Esophagus muscularis mucosa (tissue), 4 donors: ENCODE results near the gene YKT6. TPM values are rescaled to one million over a fixed set of nuclear protein-coding genes. Genes with fewer than 3 reads are reported as not detected.
"Not testable (repeated sequence)": the region's sequence is repeated elsewhere in the genome, so short reads cannot be mapped to it uniquely, and the experiment has no call there.

Source experiments
- DNase-seq: peaks from one replicate; pipeline ENCODE4 v3.0.0-alpha.2; 2017; ENCODE audit errors: extremely low spot score
- H3K27ac ChIP-seq, 4 donors: fragments of 200-600 bp; sonication (generic); replicated peaks in 1 of 4; 1 replicate in 3 of 4; 2 replicates in 1 of 4; pipeline ENCODE4 v1.5.1; 2016 to 2019; ENCODE audit warnings: mild to moderate bottlenecking in 1 of 4
- H3K27me3 ChIP-seq, 4 donors: fragments of 200-600 bp; sonication (generic); one replicate each; pipeline versions ENCODE4 v1.5.1 to v1.6.0; 2016 to 2019
- H3K36me3 ChIP-seq, 4 donors: fragments of 200-600 bp; sonication (generic); one replicate each; pipeline ENCODE4 v1.5.1; 2016 to 2019
- H3K4me1 ChIP-seq, 4 donors: fragments of 200-600 bp; sonication (generic); one replicate each; pipeline ENCODE4 v1.5.1; 2016 to 2019
- H3K4me3 ChIP-seq, 4 donors: fragments of 200-600 bp; sonication (generic); 1 replicate in 2 of 4; 2 replicates in 2 of 4; pipeline ENCODE4 v1.5.1; 2016 to 2019; ENCODE audit warnings: mild to moderate bottlenecking in 4 of 4, moderate library complexity in 1 of 4
- H3K9me3 ChIP-seq, 4 donors: fragments of 200-600 bp; sonication (generic); 1 replicate in 3 of 4; 2 replicates in 1 of 4; pipeline ENCODE4 v1.5.1; 2016 to 2019
- EP300 ChIP-seq: sonication (generic); formaldehyde crosslinking; IDR thresholded peaks from one replicate; pipeline ENCODE4 v1.6.1; 2017; ENCODE audit warnings: antibody characterized with exemption
- POLR2A ChIP-seq: fragments of 450-650 bp; IDR thresholded peaks from one replicate; pipeline ENCODE4 v1.6.1; 2017; ENCODE audit warnings: antibody characterized with exemption, moderate library complexity, mild to moderate bottlenecking, low read depth
- POLR2AphosphoS5 ChIP-seq, 2 donors: sonication (generic); formaldehyde crosslinking; IDR thresholded peaks; one replicate each; pipeline ENCODE4 v1.6.1; 2017; ENCODE audit warnings: antibody characterized with exemption in 2 of 2
- WGBS: methylation state at CpG from one replicate; pipeline ENCODE4 v1.1.5; 2018; 5-methylcytosine and 5-hydroxymethylcytosine counted together
- intact Hi-C: fragments of 100-400 bp; cut with DNase I; formaldehyde crosslinking; loops from one replicate; pipeline ENCODE4 v1.15.1; 2023
- total RNA-seq, 4 donors: library from RNA; depleted of rRNA; stranded (reverse); fragments of >200 nt; gene quantifications; one replicate each; pipeline versions ENCODE4 v1.1.0 to v1.2.1, GENCODE V29; 2016
- TF ChIP-seq, protein P1 (sequence below), 3 experiments: fragments of 200-600 bp in 2 of 3; fragments of 450-650 bp in 1 of 3; sonication (generic) in 2 of 3; IDR thresholded peaks; one replicate each; pipeline ENCODE4 v1.5.1; 2017 to 2019; ENCODE audit warnings: antibody characterized with exemption in 3 of 3, mild to moderate bottlenecking in 2 of 3, moderate library complexity in 1 of 3

The YKT6 gene
- total RNA-seq, 4 donors from 2014 or later = 49.8 to 79.5 (median 64.4) TPM

DNA sequence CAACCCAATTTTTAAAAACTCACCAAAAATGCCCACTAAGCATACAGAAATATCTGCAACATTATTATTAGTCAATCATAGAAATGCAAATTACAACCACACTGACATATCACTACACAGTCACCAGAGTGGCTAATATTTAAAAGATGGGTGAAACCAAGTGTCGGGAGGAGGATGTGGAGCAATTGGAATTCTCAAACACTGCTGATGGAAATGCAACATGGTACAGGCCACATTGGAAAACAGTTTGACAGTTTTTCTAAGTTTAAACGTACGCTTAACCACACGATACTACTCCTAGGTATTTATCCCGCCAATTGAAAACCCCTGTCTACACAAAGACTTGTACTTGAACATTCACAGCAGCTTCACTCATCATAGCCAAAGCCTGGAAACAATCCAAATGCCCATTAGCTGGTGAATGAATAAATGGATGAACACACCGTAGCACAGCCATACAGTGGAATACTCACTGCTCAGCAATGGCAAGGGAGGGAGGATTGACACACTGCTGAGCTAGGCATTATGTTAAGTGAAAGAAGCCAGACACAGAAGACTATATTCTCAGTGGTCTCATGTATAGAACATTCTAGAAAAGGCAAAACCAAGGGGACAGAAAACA, 27.9 kb upstream of the YKT6 start:
- H3K27ac ChIP-seq = no peak overlapping the region
- no peaks in the 10 kb centered on the region for H3K4me1 ChIP-seq
- no peak overlapping the region for H3K4me3 ChIP-seq
- peaks cover 0 to 17% (median 0%) of the 10 kb centered on the region in 4 donors for H3K27me3 ChIP-seq
- no peaks in the 10 kb centered on the region for H3K36me3 ChIP-seq
- no peak for DNase-seq
- H3K9me3 ChIP-seq = no peaks in the 10 kb centered on the region
- intact Hi-C loops = no loop called here
- TF ChIP-seq EP300 = no peak
- TF ChIP-seq, protein P1, sequence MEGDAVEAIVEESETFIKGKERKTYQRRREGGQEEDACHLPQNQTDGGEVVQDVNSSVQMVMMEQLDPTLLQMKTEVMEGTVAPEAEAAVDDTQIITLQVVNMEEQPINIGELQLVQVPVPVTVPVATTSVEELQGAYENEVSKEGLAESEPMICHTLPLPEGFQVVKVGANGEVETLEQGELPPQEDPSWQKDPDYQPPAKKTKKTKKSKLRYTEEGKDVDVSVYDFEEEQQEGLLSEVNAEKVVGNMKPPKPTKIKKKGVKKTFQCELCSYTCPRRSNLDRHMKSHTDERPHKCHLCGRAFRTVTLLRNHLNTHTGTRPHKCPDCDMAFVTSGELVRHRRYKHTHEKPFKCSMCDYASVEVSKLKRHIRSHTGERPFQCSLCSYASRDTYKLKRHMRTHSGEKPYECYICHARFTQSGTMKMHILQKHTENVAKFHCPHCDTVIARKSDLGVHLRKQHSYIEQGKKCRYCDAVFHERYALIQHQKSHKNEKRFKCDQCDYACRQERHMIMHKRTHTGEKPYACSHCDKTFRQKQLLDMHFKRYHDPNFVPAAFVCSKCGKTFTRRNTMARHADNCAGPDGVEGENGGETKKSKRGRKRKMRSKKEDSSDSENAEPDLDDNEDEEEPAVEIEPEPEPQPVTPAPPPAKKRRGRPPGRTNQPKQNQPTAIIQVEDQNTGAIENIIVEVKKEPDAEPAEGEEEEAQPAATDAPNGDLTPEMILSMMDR (IDR thresholded peaks at IDR 0.05) = no peak
- TF ChIP-seq POLR2A = no peak
- no peak for TF ChIP-seq POLR2AphosphoS5 (IDR thresholded peaks at IDR 0.05)
- WGBS = 92% methylated on average over 6 of the region's 6 CpGs

DNA sequence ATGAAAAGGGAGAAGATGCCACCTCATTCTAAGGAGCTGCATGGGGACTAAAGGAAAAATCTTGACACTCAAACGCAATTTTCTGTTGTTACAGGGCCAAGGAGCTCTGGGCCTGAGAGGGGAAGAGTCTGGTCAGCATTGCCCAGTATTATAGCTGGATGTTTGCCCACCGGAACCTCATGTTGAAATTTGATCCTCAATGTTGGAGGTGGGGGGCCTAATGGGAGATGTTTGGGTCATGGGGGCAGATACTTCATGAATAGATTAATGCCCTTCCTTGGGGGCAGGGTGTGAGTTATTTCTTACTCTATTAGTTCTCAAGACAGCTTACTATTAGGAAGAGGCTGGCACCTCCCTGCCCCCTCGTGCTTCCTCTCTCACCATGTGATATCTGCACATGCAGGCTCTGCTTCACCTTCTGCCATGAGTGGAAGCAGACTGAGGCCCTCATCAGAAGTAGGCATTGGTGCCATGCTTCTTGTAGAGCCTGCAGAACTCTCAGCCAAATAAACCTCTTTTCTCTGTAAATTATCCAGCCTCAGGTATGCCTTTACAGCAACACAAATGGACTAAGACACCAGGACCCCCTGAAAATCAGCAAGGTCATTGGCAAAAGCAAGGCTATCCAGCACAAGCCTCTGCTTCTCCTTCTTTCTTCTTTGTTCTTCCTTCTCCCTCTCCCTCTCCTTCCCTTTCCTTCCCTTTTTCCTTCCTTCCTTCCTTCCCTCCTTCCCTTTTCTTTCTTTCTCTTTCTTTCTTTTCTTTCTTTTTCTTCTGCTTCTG, 26.7 kb upstream of the YKT6 start:
- H3K4me3 ChIP-seq = no peak overlapping the region
- intact Hi-C loops = no loop called here
- H3K4me1 ChIP-seq = no peaks in the 10 kb centered on the region
- peaks cover 0 to 20% (median 0%) of the 10 kb centered on the region in 4 donors for H3K27me3 ChIP-seq
- DNase-seq = no peak
- 53% methylated on average over 3 of the region's 3 CpGs for WGBS
- H3K9me3 ChIP-seq = no peaks in the 10 kb centered on the region
- H3K36me3 ChIP-seq = no peaks in the 10 kb centered on the region
- no peak overlapping the region for H3K27ac ChIP-seq
- TF ChIP-seq EP300 (no peak), POLR2AphosphoS5 (IDR thresholded peaks at IDR 0.05) (no peak), POLR2A (no peak)
- TF ChIP-seq, protein P1 (IDR thresholded peaks at IDR 0.05) = no peak

DNA sequence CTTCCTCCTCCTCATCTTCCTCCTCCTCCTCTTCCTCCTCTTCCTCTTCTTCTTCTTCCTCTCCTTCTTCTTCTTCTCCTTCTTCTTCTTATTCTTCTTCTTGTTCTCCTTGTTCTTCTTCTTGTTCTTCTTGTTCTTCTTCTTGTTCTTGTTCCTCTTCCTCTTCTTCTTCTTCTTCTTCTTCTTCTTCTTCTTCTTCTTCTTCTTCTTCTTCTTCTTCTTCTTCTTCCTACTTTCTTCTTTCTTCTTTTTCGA, 26.2 kb upstream of the YKT6 start:
- peaks cover 0 to 20% (median 0%) of the 10 kb centered on the region in 4 donors for H3K27me3 ChIP-seq
- DNase-seq, H3K4me3 ChIP-seq, H3K9me3 ChIP-seq, H3K27ac ChIP-seq, H3K4me1 ChIP-seq, intact Hi-C loops, H3K36me3 ChIP-seq: not testable (repeated sequence)
- 79% methylated on average over 1 of the region's 1 CpG for WGBS

DNA sequence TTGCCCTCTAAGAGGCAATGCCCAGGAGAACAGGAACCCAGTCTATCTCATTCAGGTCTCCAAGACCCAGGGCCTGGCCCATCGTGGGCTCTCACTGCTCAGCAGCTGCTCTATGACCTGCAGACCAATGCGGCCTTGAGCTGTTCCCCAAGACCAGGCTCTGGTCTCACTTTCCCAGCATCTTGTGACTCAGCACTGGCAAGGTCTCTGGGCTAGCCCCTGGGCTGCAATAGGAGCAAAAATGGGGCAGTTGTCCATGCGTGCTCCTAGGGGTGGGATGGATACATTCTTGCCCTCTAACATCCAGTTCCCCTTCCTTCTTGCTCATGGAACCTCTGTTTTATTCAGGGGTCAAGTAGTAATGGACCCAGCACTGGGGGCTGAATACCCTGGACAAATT, 25.0 kb upstream of the YKT6 start:
- Histone ChIP-seq H3K9me3 (no peaks in the 10 kb centered on the region), H3K4me3 (no peak overlapping the region), H3K36me3 (no peaks in the 10 kb centered on the region), H3K27me3 (peaks cover 0 to 20% (median 0%) of the 10 kb centered on the region in 4 donors), H3K4me1 (no peaks in the 10 kb centered on the region), H3K27ac (no peak overlapping the region)
- no peak for DNase-seq
- TF ChIP-seq, protein P1 (IDR thresholded peaks at IDR 0.05) = no peak
- TF ChIP-seq POLR2AphosphoS5 (IDR thresholded peaks at IDR 0.05) (no peak), POLR2A (no peak), EP300 (no peak)
- 83% methylated on average over 3 of the region's 3 CpGs for WGBS
- intact Hi-C loops = no loop called here

DNA sequence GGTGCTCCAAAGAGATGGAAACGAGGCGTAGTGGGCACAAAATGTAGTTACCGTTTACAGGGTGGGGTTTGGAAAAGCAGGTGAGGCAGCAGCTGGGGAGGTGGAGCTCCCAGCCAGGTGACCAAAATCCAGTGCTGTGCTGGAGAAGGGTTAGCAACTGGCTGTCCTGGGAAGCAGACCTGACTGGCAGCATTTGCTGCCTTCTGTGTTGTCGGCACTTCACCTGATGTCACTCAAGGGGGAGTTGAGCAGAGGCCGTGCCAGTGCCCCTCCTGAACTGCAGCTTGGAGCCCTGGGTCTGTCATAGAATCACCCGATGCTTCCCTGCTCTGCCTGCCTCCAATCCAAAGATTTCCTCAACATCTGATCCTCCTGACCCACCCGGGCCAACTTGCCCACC, 24.3 kb upstream of the YKT6 start:
- Histone ChIP-seq H3K27me3 (peaks cover 0 to 20% (median 0%) of the 10 kb centered on the region in 4 donors), H3K4me3 (no peak overlapping the region), H3K36me3 (no peaks in the 10 kb centered on the region), H3K9me3 (no peaks in the 10 kb centered on the region), H3K27ac (no peak overlapping the region), H3K4me1 (no peaks in the 10 kb centered on the region)
- WGBS = 76% methylated on average over 7 of the region's 7 CpGs
- TF ChIP-seq POLR2A = no peak
- TF ChIP-seq EP300 = no peak
- no peak for TF ChIP-seq POLR2AphosphoS5 (IDR thresholded peaks at IDR 0.05)
- TF ChIP-seq, protein P1 (IDR thresholded peaks at IDR 0.05) = no peak
- DNase-seq = no peak
- intact Hi-C loops = no loop called here
